GM12873 (cell line): ENCODE measurements around the gene FBXL13.

Source experiments
- CTCF ChIP-seq: IDR thresholded peaks from 2 replicates; pipeline ENCODE4 v1.5.1; 2012; ENCODE audit warnings: low read depth, mild to moderate bottlenecking, moderate library complexity, low read length, control low read depth; ENCODE audit not compliant: insufficient read depth; ENCODE audit errors: missing control alignments

The FBXL13 gene

DNA sequence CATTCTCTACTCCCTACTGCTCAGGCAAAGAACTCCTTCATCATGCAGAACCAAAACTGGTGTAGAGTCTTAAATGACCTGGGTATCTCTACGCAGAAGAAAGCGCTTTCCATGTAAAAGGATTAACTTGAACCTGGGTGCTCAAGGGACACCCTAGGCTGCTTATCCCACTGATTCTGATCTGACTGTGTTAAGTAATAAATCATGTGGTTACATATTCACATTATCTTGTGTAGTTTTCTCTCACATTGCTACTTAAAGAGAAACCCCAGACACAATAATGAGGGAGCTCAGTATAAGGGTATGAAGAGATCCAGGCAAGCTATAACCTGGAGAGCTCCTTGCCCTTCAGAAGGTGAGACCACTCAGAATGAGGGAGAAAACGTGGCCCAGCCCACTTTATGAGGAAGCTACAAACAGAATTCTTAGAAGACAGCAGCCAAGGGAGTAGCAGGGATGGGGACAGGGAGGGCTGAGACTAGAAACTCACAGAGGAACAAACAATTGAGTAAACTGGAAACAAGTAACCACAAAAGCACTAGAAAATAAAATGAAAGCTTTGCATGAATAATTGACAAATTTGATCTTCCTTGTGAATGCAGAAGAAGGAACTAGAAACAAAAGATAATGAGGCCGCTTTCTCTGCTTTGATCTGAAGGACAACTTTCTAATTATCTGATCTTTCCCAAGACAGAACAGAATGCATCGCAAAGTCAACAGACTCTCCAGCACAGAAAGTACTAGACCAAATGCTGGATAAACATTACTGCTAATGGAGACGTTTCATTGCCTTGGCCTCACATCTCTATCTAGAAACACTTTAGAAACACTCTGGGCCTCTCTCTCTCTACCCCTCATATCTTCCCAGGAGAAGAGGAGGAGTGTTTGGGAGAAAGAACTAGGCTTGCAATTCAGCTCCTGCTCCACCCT lies 85.7 kb downstream of the FBXL13 start:
- no peak for TF ChIP-seq CTCF

- TF ChIP-seq CTCF = no peak
Observed at GRCh38 chr7:102988088-102988487, 86.5 kb downstream of the FBXL13 start.

DNA sequence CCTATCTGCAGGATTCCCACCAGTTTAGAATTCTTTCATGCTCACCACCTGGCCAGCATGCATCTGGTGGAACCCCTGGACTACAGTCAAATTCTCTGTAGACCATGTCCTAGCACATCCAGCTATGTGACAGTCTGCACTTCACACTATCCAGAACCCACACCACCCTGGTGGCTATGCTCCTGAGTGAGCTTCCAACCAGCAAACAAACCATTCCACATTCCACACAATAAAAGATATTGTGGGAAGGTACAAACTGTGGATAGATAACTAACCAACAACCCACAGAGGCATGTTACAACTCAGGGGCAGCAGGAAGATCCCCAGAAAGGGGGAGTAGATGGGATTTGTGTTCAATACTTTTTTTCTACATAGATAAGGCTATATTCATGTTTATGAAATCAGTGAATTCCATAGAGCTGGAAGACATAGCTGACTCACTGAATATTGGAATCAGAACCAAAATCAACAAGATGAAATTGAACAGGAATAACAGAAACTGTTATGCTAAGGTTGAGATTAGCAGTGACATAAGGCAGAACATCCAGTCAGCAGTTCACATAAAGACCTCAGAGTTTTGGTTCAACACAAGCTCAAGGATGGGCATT lies 89.3 kb downstream of the FBXL13 start:
- no peak for TF ChIP-seq CTCF

GRCh38 chr7:102983602-102984001 lies 91.0 kb downstream of the FBXL13 start:
- no peak for TF ChIP-seq CTCF

DNA sequence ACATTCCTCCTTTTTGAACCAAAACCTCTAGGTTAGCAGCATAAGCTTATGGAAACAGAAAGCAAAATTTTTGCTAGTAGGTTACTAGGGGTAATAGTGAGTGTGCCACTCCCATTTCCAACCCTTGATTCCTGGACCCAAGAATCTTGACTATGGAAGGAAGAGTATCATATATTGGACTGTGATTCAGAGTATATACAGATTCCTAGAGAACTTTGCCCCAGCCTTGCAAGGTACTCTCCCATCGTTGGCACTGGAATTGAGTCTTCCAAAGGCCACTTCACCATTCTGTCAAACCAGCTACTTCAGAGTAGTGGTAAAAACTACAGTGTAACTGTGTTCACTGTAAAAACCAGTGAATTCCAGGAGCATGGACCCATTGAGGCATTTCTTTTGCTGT lies 92.4 kb downstream of the FBXL13 start:
- no peak for TF ChIP-seq CTCF

DNA sequence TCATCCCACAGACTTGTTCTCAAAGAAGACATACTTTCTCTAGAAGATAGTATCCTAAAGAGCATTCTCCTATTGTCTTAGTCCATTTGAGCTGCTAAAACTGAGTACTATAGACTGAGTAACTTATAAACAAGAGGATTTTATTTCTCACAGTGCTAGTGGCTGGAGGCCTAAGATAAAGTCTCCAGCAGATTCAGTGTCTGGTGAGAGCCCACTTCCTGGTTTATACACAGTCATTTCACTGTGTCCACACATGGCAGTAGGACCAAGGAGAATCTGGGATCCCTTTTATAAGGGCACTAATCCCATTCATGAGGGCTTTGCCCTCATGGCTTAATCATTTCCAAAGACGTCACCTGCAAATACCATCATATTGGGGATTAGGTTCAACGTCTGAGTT lies 93.1 kb downstream of the FBXL13 start:
- TF ChIP-seq CTCF = no peak

- TF ChIP-seq CTCF = no peak
Observed at GRCh38 chr7:102979670-102980069, 94.9 kb downstream of the FBXL13 start.
